Activated T-cell treated with anti-CD3 and anti-CD28 coated beads for 48 hours (primary cell): Measurements from ENCODE around the gene P3H2.

Experiments used
- DNase-seq: peaks from one replicate; pipeline ENCODE4 v3.0.0-alpha.2; 2020; ENCODE audit warnings: low read depth

P3H2 gene

GRCh38 chr3:190125436-190126068, 4.9 kb upstream of the P3H2 start:
- no peak for DNase-seq

DNA sequence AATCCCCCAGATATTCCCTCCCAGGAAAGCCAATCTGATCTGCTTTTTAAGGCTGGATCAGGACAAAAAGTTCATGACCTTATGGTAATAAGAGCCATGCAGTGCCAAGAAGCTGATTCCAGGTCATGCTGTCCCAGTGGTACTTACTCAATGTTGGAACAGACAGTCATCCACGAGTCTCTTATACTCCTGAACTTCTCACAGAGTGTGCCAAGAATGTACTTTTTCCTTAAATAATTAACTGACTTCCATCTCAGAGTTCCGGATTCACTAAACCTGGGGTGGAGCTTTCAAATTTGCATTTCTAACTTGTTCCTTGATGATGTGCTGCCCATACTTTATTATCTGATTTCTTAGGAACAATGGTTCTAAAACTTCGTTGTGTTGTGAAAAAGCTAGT, 3.4 kb upstream of the P3H2 start:
- DNase-seq: no peak

- no peak for DNase-seq
Measured at GRCh38 chr3:190122198-190122771, 1.6 kb upstream of the P3H2 start.

DNA sequence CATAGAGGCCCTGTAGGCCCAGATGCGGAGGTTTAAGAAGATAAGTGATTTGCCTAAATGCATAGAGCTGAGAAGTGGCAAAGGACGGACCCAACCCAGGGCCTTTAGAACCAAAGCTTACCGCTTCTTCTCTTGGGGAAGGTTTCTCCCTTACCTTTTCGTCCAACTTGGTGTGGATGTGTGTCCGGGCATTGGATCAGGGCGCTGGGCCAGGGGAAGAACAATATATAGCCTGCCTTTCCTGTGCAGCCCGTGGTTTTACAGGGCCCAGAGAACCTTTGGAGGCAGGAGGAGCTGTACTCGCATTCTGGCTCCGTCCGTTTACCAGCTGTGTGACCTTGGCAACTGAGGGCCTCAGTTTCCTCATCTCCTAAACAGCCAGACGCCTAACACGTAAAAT, 686 bp upstream of the P3H2 start:
- DNase-seq: no peak

GRCh38 chr3:190121061-190121377, 322 bp upstream of the P3H2 start:
- DNase-seq: no peak

- DNase-seq: no peak
Measured at GRCh38 chr3:190119461-190120268, 1.0 kb downstream of the P3H2 start.

- no peak for DNase-seq
Measured at GRCh38 chr3:190118438-190118837, 2.3 kb downstream of the P3H2 start.

- DNase-seq: no peak
Measured at GRCh38 chr3:190117981-190118380, 2.7 kb downstream of the P3H2 start.

GRCh38 chr3:190116551-190117067, 4.1 kb downstream of the P3H2 start:
- no peak for DNase-seq

DNA sequence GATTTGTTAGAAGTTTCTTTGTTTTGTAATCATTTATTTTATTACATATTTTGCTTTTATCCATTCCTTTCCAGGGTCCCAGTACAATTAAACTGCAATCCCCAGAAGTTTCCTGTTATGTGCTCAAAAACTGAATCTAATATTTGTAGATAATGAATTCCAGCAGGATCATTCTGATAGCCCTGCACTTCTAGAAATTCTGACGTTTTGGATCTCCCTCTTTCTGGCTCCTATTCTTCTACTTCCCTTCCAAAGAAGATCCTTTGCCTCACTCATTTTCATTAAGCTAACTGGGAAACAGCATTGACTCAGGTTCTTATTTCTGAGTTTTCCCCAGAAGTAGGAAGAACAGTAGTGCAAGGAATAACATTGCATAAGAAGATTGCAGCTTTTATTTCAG, 9.9 kb downstream of the P3H2 start:
- DNase-seq: no peak

DNA sequence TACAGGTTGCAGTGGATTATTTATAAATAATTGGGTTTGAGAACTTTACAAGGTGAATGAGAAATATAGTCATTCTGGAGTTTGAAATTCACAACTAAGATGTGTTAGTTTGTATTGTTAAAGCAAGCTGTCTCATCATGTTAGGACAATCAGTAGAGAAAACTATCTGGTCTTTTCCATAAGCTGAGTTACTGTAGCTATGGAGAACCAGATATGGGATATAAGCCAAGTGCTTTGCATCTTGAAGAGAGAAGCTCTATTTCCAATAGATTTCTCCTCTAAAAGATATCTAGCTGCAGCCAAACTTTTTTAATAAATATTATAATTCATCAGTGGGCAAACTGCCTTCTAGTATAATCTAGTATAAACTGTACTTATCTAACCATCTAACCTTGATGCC, 11.3 kb downstream of the P3H2 start:
- no peak for DNase-seq

- DNase-seq: no peak
Measured at GRCh38 chr3:190108804-190109203, 11.9 kb downstream of the P3H2 start.

DNA sequence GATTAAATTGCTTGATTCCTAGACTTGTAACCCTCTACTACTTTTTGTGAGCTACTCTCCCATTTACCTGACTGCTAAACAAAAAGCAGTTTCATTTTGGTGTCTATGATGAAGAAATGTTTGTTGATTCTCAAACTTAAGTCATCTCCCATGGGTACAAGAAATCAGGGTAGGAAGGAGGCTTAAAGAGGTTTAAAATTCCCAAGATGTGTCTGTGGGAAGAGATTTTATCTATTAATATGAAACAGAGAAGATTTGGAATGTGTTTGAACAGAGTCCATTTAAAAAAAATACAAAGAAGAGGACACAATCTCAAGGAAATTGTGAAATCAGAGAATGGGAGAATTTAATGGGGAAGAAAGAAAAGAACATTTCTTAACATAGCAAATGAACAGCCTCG, 14.8 kb downstream of the P3H2 start:
- no peak for DNase-seq

- no peak for DNase-seq
Measured at GRCh38 chr3:190101320-190102011, 19.2 kb downstream of the P3H2 start.

DNA sequence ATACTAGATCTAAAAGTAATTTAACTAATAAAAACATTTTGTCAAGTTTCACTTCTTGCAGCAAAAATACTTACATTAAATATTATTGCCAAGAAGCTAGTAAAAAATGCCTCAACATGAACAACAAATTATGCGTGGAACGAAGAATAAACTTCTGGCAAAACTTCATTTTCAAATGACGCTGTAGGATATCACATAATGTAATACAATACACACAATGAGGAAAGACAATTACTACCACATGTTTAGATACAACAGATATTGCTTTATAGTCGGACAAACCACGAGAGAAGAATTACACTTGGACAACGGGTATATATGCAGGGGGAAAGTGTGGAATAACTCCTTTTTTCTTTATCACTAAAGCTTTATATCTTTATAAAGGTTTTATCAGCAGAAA, 21.6 kb downstream of the P3H2 start:
- no peak for DNase-seq

- DNase-seq: no peak
Measured at GRCh38 chr3:190097617-190098016, 23.1 kb downstream of the P3H2 start.

DNA sequence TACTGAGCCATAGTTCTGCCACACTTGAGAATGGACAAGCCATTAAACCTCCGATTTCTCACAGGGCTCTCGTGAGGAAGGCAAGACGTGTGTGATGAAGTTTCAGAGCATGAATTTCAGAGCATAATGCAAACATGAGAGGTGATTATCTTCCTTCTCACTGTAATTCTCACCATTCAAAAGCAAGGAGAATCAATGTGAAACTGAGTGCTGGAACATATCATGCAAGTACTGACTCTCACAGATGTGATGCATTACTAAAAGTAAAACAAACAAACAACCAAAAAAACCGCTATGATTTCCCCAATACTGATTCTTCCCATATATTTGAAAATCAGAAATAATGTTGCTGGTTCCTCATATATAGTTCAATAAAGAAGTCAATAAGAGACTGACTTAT, 23.7 kb downstream of the P3H2 start:
- DNase-seq: no peak

DNA sequence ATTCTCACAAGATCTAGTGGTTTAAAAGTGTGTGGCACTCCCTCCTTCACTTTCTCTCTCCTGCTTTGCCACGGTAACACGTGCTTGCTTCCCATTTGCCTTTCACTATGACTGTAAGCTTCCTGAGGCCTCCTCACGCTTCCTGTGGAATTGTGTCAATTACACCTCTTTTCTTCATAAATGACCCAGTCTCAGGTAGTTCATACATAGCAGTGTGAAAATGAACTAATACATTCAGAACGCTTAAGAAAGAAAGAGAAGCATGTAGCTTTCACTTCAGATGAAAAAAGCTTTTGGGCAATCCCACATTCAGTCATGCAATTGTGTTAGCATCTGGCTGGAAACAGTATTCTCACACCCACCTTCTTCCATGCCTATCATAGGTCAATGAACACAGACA, 24.4 kb downstream of the P3H2 start:
- DNase-seq: no peak

GRCh38 chr3:190094160-190094718, 26.5 kb downstream of the P3H2 start:
- DNase-seq: no peak

GRCh38 chr3:190092250-190092649, 28.4 kb downstream of the P3H2 start:
- DNase-seq: no peak

DNA sequence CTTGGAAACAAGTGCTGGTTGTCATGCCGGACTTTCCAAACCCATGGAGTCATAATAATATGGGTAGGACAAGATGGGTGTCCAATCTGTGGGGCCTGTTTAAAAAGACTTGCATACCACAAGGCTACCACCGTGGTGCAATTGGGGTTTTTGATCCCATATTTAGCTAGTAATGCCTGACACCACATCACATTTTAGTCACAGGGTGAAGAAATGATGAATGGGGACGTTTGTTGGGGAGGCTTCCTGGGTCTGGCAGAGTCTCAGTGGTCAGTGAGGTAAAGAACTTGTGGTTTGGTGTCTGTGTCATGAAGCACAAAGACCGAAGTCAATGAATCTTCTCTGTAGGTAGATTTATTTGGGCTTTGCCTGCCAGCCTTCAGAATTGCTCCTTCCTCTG, 31.0 kb downstream of the P3H2 start:
- DNase-seq: no peak

DNA sequence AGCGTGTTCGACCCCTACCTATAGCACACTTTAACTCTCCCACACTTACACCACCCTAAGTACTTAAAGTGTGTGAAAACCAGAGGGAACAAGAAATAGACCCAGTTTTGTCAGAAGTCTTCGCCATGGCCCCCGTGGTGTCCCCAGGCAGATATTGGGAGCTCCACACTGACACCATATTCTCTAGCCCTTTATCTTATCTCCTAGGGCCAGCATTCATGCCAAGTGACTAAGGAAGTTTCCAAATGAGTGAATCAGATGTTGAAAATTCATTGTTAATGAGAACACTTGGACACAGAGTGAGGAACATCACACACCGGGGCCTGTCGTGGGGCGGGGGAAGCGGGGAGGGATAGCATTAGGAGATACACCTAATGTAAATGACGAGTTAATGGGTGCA, 31.8 kb downstream of the P3H2 start:
- DNase-seq: no peak

DNA sequence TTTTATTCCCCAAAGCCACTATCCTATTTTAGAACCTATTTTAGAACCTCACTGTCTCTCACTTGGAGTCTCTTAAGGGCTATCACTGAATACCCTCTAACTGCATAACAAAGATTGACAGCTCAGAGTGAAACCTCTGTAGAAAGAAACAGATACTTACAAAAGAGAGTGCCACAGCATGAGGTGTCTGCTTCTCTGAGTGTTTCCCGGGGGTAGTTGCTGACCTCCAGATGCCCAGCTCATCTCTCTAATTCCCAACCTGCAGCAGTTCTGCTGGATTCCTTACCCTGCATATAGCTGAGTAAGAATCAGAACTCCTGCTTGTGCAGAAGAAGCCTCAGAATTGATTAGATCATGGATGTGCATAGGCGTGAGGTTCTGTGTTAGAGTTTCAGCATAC, 34.5 kb downstream of the P3H2 start:
- DNase-seq: no peak
